ENCODE measurements around the gene SKAP1.

SKAP1 gene

GRCh38 chr17:48445248-48445620, 15.2 kb upstream of the SKAP1 start:
- TF ChIP-seq EZH2phosphoT487 (conservative IDR thresholded peaks at IDR 0.05; ENCODE audit: low read length), result no peak
- TF ChIP-seq, protein P1, sequence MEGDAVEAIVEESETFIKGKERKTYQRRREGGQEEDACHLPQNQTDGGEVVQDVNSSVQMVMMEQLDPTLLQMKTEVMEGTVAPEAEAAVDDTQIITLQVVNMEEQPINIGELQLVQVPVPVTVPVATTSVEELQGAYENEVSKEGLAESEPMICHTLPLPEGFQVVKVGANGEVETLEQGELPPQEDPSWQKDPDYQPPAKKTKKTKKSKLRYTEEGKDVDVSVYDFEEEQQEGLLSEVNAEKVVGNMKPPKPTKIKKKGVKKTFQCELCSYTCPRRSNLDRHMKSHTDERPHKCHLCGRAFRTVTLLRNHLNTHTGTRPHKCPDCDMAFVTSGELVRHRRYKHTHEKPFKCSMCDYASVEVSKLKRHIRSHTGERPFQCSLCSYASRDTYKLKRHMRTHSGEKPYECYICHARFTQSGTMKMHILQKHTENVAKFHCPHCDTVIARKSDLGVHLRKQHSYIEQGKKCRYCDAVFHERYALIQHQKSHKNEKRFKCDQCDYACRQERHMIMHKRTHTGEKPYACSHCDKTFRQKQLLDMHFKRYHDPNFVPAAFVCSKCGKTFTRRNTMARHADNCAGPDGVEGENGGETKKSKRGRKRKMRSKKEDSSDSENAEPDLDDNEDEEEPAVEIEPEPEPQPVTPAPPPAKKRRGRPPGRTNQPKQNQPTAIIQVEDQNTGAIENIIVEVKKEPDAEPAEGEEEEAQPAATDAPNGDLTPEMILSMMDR (IDR thresholded peaks at IDR 0.05; ENCODE audit: insufficient read depth, low read length, poor library complexity, severe bottlenecking), result no peak
- Histone ChIP-seq H3K9me2 (replicated peaks; ENCODE audit: insufficient read depth, low read length) (no peaks in the 10 kb centered on the region), H3K4me3 (ENCODE audit: insufficient read depth, low read length, poor library complexity, severe bottlenecking) (no peak overlapping the region), H2AFZ (ENCODE audit: low read depth, low read length, severe bottlenecking) (no peak overlapping the region), H3K27me3 (ENCODE audit: low read length) (no peaks in the 10 kb centered on the region), H3K36me3 (ENCODE audit: low read length) (no peaks in the 10 kb centered on the region), H3K4me2 (ENCODE audit: low read depth, low read length, poor library complexity, severe bottlenecking) (no peak overlapping the region), H3K27ac (ENCODE audit: low read depth, low read length) (no peak overlapping the region), H3K79me2 (ENCODE audit: insufficient read depth, low read length) (no peaks in the 10 kb centered on the region), H3K9ac (ENCODE audit: low read length) (no peak overlapping the region), H3F3A (ENCODE audit: insufficient read depth) (no peaks in the 10 kb centered on the region), H3K9me3 (ENCODE audit: insufficient read depth, low read length) (no peaks in the 10 kb centered on the region), H4K20me1 (ENCODE audit: low read depth, low read length) (no peaks in the 10 kb centered on the region)

DNA sequence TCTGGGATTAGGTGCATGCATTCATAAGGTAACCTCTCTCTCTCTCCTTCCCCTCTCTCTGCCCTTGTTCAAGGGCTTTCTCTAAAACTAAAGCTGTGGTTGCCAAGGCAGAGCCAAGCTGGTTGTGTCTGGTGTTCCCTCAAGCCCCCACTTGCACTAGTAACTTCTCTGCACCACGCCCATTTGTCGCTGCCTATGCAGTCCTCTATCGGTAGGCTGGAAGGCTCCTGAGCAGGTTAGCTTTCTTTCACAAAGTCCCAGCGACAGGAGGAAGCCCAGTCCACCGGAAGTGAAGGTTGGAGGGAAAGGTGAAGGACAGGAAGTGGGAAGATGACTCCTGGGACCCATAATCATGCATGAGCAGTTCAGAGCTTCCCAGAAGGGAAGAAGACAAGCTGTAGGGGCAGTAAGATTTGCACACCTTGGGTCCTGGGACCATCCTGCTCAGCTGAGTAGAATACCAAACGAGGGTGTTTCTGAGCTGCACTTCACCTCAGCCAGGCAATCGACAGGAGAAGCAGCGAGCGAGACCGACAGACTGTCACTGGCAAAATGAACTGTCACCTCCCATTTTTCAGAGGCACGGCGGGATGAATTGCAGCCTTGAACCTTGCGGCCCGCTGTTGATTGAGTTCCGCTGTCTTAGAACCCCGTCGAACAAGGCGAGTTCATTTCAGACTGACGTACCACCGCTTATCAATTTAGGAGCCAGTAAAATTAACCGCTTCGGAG, 14.7 kb upstream of the SKAP1 start:
- H2AFZ ChIP-seq (ENCODE audit: low read depth, low read length, severe bottlenecking), result no peak overlapping the region
- H3K36me3 ChIP-seq (ENCODE audit: low read length), result no peaks in the 10 kb centered on the region
- no peak overlapping the region for H3K4me2 ChIP-seq (ENCODE audit: low read depth, low read length, poor library complexity, severe bottlenecking)
- H3K9ac ChIP-seq (ENCODE audit: low read length), result no peak overlapping the region
- H4K20me1 ChIP-seq (ENCODE audit: low read depth, low read length), result no peaks in the 10 kb centered on the region
- TF ChIP-seq, protein P1 (IDR thresholded peaks at IDR 0.05; ENCODE audit: insufficient read depth, low read length, poor library complexity, severe bottlenecking), result no peak
- no peak for TF ChIP-seq EZH2phosphoT487 (conservative IDR thresholded peaks at IDR 0.05; ENCODE audit: low read length)
- no peaks in the 10 kb centered on the region for H3K79me2 ChIP-seq (ENCODE audit: insufficient read depth, low read length)
- no peaks in the 10 kb centered on the region for H3F3A ChIP-seq (ENCODE audit: insufficient read depth)
- no peaks in the 10 kb centered on the region for H3K9me3 ChIP-seq (ENCODE audit: insufficient read depth, low read length)
- no peaks in the 10 kb centered on the region for H3K9me2 ChIP-seq (replicated peaks; ENCODE audit: insufficient read depth, low read length)
- no peak overlapping the region for H3K4me3 ChIP-seq (ENCODE audit: insufficient read depth, low read length, poor library complexity, severe bottlenecking)
- H3K27me3 ChIP-seq (ENCODE audit: low read length), result no peaks in the 10 kb centered on the region
- H3K27ac ChIP-seq (ENCODE audit: low read depth, low read length), result no peak overlapping the region

- H2AFZ ChIP-seq (ENCODE audit: low read depth, low read length, severe bottlenecking), result no peak overlapping the region
- H3K79me2 ChIP-seq (ENCODE audit: insufficient read depth, low read length), result no peaks in the 10 kb centered on the region
- no peaks in the 10 kb centered on the region for H3F3A ChIP-seq (ENCODE audit: insufficient read depth)
- no peak overlapping the region for H3K9ac ChIP-seq (ENCODE audit: low read length)
- no peaks in the 10 kb centered on the region for H3K27me3 ChIP-seq (ENCODE audit: low read length)
- no peak overlapping the region for H3K27ac ChIP-seq (ENCODE audit: low read depth, low read length)
- H3K4me3 ChIP-seq (ENCODE audit: insufficient read depth, low read length, poor library complexity, severe bottlenecking), result no peak overlapping the region
- no peaks in the 10 kb centered on the region for H3K36me3 ChIP-seq (ENCODE audit: low read length)
- H3K9me2 ChIP-seq (replicated peaks; ENCODE audit: insufficient read depth, low read length), result no peaks in the 10 kb centered on the region
- H3K4me2 ChIP-seq (ENCODE audit: low read depth, low read length, poor library complexity, severe bottlenecking), result no peak overlapping the region
- TF ChIP-seq, protein P1 (IDR thresholded peaks at IDR 0.05; ENCODE audit: insufficient read depth, low read length, poor library complexity, severe bottlenecking), result no peak
- TF ChIP-seq EZH2phosphoT487 (conservative IDR thresholded peaks at IDR 0.05; ENCODE audit: low read length), result no peak
- no peaks in the 10 kb centered on the region for H3K9me3 ChIP-seq (ENCODE audit: insufficient read depth, low read length)
- H4K20me1 ChIP-seq (ENCODE audit: low read depth, low read length), result no peaks in the 10 kb centered on the region
Measured at GRCh38 chr17:48443712-48444111, 13.7 kb upstream of the SKAP1 start.

Measured in SU-DHL-6 (cell line).